Mesenchymal stem cell (in vitro differentiated cells and primary cell): ENCODE measurements around the gene ING3.
"Not testable (repeated sequence)": the region's sequence is repeated elsewhere in the genome, so short reads cannot be mapped to it uniquely, and the experiment has no call there.

Experiments
- DNase-seq: peaks from one replicate; pipeline ENCODE4 v3.0.0-alpha.2; 2013
- H2AFZ ChIP-seq: one replicate; pipeline ENCODE4 v1.6.1; 2013; ENCODE audit warnings: low read depth, mild to moderate bottlenecking, control low read depth, inconsistent platforms, low read length, moderate library complexity
- H2AK5ac ChIP-seq: 2 replicates; pipeline ENCODE4 v1.6.1; 2013; ENCODE audit warnings: low read length, moderate library complexity, mild to moderate bottlenecking, inconsistent platforms; ENCODE audit not compliant: severe bottlenecking
- H2BK120ac ChIP-seq: one replicate; pipeline ENCODE4 v1.6.1; 2013; ENCODE audit warnings: low read depth, mild to moderate bottlenecking, inconsistent platforms, low read length, moderate library complexity
- H2BK12ac ChIP-seq, 2 experiments: one replicate each; pipeline ENCODE4 v1.6.1; 2013; ENCODE audit warnings: inconsistent platforms in 2 of 2, low read length in 2 of 2, mild to moderate bottlenecking in 2 of 2, moderate library complexity in 2 of 2, control low read depth in 1 of 2
- H2BK15ac ChIP-seq: one replicate; pipeline ENCODE4 v1.6.1; 2013; ENCODE audit warnings: mild to moderate bottlenecking, low read depth, inconsistent platforms; ENCODE audit not compliant: poor library complexity, severe bottlenecking
- H2BK5ac ChIP-seq: 2 replicates; pipeline ENCODE4 v1.6.1; 2013; ENCODE audit warnings: low read depth, mild to moderate bottlenecking, low read length, control low read depth, inconsistent platforms; ENCODE audit not compliant: poor library complexity, severe bottlenecking
- H3K14ac ChIP-seq, 2 experiments: one replicate each; pipeline ENCODE4 v1.6.1; 2013; ENCODE audit warnings: inconsistent platforms in 2 of 2, low read length in 2 of 2, control low read depth in 1 of 2, mild to moderate bottlenecking in 1 of 2, moderate library complexity in 1 of 2
- H3K18ac ChIP-seq, 2 experiments: one replicate each; pipeline ENCODE4 v1.6.1; 2013; ENCODE audit warnings: inconsistent platforms in 2 of 2, low read length in 2 of 2, control low read depth in 1 of 2, low read depth in 1 of 2, mild to moderate bottlenecking in 1 of 2
- H3K23ac ChIP-seq, 2 experiments: one replicate each; pipeline ENCODE4 v1.6.1; 2013; ENCODE audit warnings: inconsistent platforms in 2 of 2, low read length in 2 of 2, mild to moderate bottlenecking in 2 of 2, moderate library complexity in 2 of 2, control low read depth in 1 of 2
- H3K27ac ChIP-seq: 2 replicates; pipeline ENCODE4 v1.5.1; 2013; ENCODE audit warnings: mild to moderate bottlenecking, moderate library complexity, low read length, control low read depth, inconsistent platforms; ENCODE audit not compliant: poor library complexity, severe bottlenecking
- H3K27me3 ChIP-seq, 2 experiments: 2 replicates each; pipeline versions ENCODE4 v1.6.1 to v1.7.0; 2013; ENCODE audit warnings: low read length in 2 of 2, mild to moderate bottlenecking in 2 of 2, moderate library complexity in 2 of 2, control low read depth in 1 of 2, inconsistent platforms in 1 of 2; ENCODE audit not compliant: control insufficient read depth in 1 of 2, insufficient read depth in 1 of 2
- H3K36me3 ChIP-seq, 2 experiments: 2 replicates each; pipeline versions ENCODE4 v1.6.1 to v1.7.0; 2013; ENCODE audit warnings: low read length in 2 of 2, control low read depth in 1 of 2, inconsistent platforms in 1 of 2, low read depth in 1 of 2, mild to moderate bottlenecking in 1 of 2; ENCODE audit not compliant: insufficient read depth in 2 of 2, control insufficient read depth in 1 of 2
- H3K4ac ChIP-seq, 2 experiments: one replicate each; pipeline ENCODE4 v1.6.1; 2013; ENCODE audit warnings: inconsistent platforms in 2 of 2, low read length in 2 of 2, mild to moderate bottlenecking in 2 of 2, moderate library complexity in 2 of 2, control low read depth in 1 of 2, low read depth in 1 of 2
- H3K4me1 ChIP-seq: 2 replicates; pipeline ENCODE4 v1.6.1; 2013; ENCODE audit warnings: low read depth, low read length, control low read depth; ENCODE audit not compliant: control insufficient read depth, insufficient read depth
- H3K4me2 ChIP-seq: 2 replicates; pipeline ENCODE4 v1.6.1; 2013; ENCODE audit warnings: low read length, mild to moderate bottlenecking, inconsistent platforms; ENCODE audit not compliant: poor library complexity, severe bottlenecking
- H3K4me3 ChIP-seq, 2 experiments: 2 replicates each; pipeline versions ENCODE4 v1.5.1 to v1.7.0; 2013; ENCODE audit warnings: low read length in 2 of 2, mild to moderate bottlenecking in 2 of 2, control low read depth in 1 of 2, low read depth in 1 of 2; ENCODE audit not compliant: insufficient read depth in 1 of 2
- H3K79me1 ChIP-seq: replicated peaks from 2 replicates; pipeline ENCODE4 v1.6.1; 2013; ENCODE audit warnings: mild to moderate bottlenecking, control low read depth, low read length, inconsistent platforms; ENCODE audit not compliant: poor library complexity, severe bottlenecking
- H3K9ac ChIP-seq: 2 replicates; pipeline ENCODE4 v1.7.0; 2013; ENCODE audit warnings: mild to moderate bottlenecking, low read length, moderate library complexity
- H3K9me3 ChIP-seq: 2 replicates; pipeline ENCODE4 v1.7.0; 2013; ENCODE audit warnings: mild to moderate bottlenecking, low read length; ENCODE audit not compliant: control insufficient read depth
- H4K8ac ChIP-seq: one replicate; pipeline ENCODE4 v1.6.1; 2013; ENCODE audit warnings: inconsistent platforms, mild to moderate bottlenecking, low read length, moderate library complexity
- H4K91ac ChIP-seq: one replicate; pipeline ENCODE4 v1.6.1; 2013; ENCODE audit warnings: mild to moderate bottlenecking, low read length, inconsistent platforms
- WGBS: methylation state at CpG from one replicate; pipeline ENCODE4 v1.1.7; 2013; ENCODE audit warnings: mixed read lengths; 5-methylcytosine and 5-hydroxymethylcytosine counted together

ING3 gene

DNA sequence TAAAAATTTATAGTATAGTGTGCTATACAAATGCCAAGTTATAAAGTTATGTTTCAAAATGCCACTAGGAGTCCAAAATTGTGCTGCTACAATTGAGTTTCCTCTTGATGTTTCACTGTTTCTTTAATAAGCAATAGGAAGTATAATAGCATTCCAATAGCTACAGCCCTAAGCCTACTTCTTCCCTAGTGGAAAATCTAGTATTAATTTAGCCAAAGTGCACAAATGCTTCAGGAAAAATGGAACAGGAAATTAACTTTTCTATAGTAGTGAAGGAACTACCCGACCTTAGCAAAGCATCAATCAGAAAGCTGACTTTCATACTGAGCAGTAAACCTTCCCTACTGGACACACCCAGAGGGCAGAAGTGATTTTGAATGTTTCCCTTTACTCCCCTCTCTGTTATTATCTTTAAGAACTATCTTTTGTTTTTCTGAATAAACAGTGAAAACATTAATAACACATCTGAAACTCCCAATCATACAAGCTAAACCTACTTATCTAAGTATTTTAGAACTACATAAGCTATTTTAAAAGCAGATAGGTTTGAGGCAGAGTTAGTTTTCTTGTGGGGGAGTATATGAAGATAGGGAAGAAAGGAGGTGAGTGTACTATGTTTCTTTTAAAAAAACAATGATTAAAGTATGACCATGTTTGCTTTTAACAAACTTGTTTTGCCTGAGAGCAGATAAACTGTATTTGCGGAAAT lies 51.6 kb downstream of the ING3 start:
- Histone ChIP-seq H3K27me3 (no peaks in the 10 kb centered on the region), H2BK120ac (no peak overlapping the region), H3K4me1 (no peaks in the 10 kb centered on the region), H2AK5ac (no peak overlapping the region), H3K27ac (no peak overlapping the region), H3K9me3 (no peaks in the 10 kb centered on the region), H2BK5ac (no peak overlapping the region), H4K91ac (no peak overlapping the region), H3K79me1 (peaks cover 3% of the 10 kb centered on the region), H3K14ac (no peak overlapping the region), H3K9ac (peak overlapping the region; percentile 37), H2AFZ (no peak overlapping the region), H2BK15ac (no peak overlapping the region), H3K23ac (no peak overlapping the region), H3K36me3 (no peaks in the 10 kb centered on the region), H4K8ac (no peak overlapping the region), H3K4me2 (no peak overlapping the region), H3K4me3 (no peak overlapping the region), H2BK12ac (no peak overlapping the region), H3K4ac (no peak overlapping the region), H3K18ac (no peak overlapping the region)
- WGBS = 40% methylated on average over 1 of the region's 2 CpGs
- no peak for DNase-seq

DNA sequence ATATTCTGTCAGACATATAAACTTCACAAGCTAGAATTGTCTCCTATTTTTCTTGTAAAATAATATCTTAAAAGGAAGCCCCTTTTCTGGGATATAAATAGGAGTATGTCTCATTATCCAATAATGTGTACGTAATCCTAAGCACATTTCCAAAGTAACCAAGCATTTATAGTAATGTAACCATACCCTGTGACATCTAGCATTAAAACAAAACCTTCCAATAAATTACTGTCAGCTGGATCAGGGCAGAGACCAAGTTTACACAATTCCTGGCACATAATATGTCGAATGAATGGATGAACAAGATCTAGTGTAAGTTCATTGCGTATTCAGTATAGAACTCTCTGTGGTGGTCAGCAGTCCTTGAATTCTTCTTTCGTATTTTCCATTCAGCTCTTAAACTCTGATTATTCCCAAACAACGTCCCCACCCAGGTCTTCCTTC lies 52.2 kb downstream of the ING3 start:
- Histone ChIP-seq H2AK5ac (no peak overlapping the region), H3K4me2 (no peak overlapping the region), H2BK12ac (no peak overlapping the region), H3K79me1 (peaks cover 3% of the 10 kb centered on the region), H2BK15ac (no peak overlapping the region), H3K27me3 (no peaks in the 10 kb centered on the region), H4K8ac (no peak overlapping the region), H4K91ac (no peak overlapping the region), H3K14ac (no peak overlapping the region), H3K23ac (no peak overlapping the region), H3K9me3 (no peaks in the 10 kb centered on the region), H3K18ac (no peak overlapping the region), H3K4me3 (no peak overlapping the region), H3K27ac (no peak overlapping the region), H2BK5ac (no peak overlapping the region), H3K4ac (no peak overlapping the region), H2BK120ac (no peak overlapping the region), H3K9ac (peak overlapping the region; percentile 37), H2AFZ (no peak overlapping the region), H3K4me1 (no peaks in the 10 kb centered on the region), H3K36me3 (no peaks in the 10 kb centered on the region)
- WGBS = 92% methylated on average over 5 of the region's 5 CpGs
- peak; percentile 48 for DNase-seq

DNA sequence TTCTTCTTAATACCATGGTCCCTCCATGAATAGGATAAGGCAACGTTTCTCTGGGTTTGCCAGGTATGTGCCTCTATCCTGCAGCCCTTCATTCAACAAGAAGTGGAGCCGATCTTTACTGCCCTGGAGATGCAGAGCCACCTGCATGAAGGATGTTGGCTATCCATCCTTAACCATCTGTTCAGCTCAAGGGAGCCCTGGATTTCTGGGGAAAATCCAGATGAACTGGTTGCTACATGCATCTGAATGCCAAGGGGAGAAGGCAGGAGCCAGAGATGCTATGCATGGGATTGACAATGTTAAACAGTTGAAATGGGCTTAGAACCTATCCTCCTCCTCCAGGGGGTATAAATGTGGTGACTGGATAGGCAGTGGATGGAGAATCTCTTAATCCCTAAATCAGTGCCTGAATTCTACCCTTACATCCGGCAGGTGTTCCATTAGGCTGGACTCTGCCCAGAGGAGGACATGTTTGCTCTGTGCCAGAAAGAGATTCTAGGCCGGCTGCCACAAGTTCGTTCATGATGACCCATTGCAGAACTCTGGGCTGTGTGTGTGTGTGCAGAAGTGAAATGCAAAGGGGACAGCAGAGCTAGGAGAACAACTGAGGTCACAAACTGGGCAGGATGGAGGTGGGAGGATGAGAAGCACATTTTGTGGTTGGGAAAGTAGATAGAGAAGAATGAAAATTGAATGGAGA lies 53.6 kb downstream of the ING3 start:
- H3K27ac ChIP-seq = no peak overlapping the region
- peaks cover 3% of the 10 kb centered on the region for H3K79me1 ChIP-seq
- H3K27me3 ChIP-seq = no peaks in the 10 kb centered on the region
- H3K36me3 ChIP-seq = no peaks in the 10 kb centered on the region
- H3K4me3 ChIP-seq = no peak overlapping the region
- H3K4me2 ChIP-seq = no peak overlapping the region
- no peak for DNase-seq
- no peaks in the 10 kb centered on the region for H3K9me3 ChIP-seq
- no peak overlapping the region for H2AFZ ChIP-seq
- no peak overlapping the region for H2AK5ac ChIP-seq
- WGBS = 86% methylated on average over 5 of the region's 5 CpGs
- no peak overlapping the region for H4K91ac ChIP-seq
- H2BK120ac ChIP-seq = no peak overlapping the region
- H2BK15ac ChIP-seq = no peak overlapping the region
- no peak overlapping the region for H4K8ac ChIP-seq
- H3K18ac ChIP-seq = peak overlapping the region; percentile 4 to 9
- no peak overlapping the region for H2BK5ac ChIP-seq
- no peak overlapping the region for H3K4ac ChIP-seq
- H3K9ac ChIP-seq = no peak overlapping the region
- no peak overlapping the region for H3K14ac ChIP-seq
- H2BK12ac ChIP-seq = no peak overlapping the region
- H3K23ac ChIP-seq = no peak overlapping the region
- H3K4me1 ChIP-seq = no peaks in the 10 kb centered on the region

DNA sequence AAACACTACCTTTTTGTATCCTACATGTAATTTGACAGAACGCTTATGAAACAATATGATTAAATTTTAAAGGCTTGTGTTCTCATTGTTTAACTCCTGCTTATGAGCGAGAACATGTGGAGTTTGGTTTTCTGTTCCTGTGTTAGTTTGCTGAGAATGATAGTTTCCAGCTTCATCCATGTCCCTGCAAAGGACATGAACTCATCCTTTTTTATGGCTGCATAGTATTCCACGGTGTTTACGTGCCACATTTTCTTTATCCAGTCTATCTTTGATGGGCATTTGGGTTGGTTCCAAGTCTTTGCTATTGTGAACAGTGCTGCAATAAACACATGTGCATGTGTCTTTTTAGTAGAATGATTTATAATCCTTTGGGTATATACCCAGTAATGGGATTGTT lies 54.5 kb downstream of the ING3 start:
- H2BK120ac ChIP-seq, H4K91ac ChIP-seq, H3K4me3 ChIP-seq, H2AK5ac ChIP-seq, H4K8ac ChIP-seq, H3K14ac ChIP-seq, H3K36me3 ChIP-seq, H3K18ac ChIP-seq, H3K4me1 ChIP-seq, H3K9me3 ChIP-seq, H3K27me3 ChIP-seq, H2BK15ac ChIP-seq, H2BK12ac ChIP-seq, DNase-seq, H3K23ac ChIP-seq, H2BK5ac ChIP-seq, H3K4me2 ChIP-seq, H3K4ac ChIP-seq, H3K9ac ChIP-seq, H2AFZ ChIP-seq, H3K79me1 ChIP-seq, H3K27ac ChIP-seq: not testable (repeated sequence)
- 98% methylated on average over 4 of the region's 4 CpGs for WGBS
